HG03139 (cell line): ENCODE results near the gene NUP210L.

Experiments
- ATAC-seq: cut with Tn5 transposase; IDR thresholded peaks from one replicate; pipeline ENCODE4 v1.9.1; 2021; ENCODE audit not compliant: unreplicated experiment

Gene NUP210L

GRCh38 chr1:153968000-153968363, 186.9 kb downstream of the NUP210L start:
- no peak for ATAC-seq

- ATAC-seq = peak; percentile 52
Measured at GRCh38 chr1:153967107-153967999, 187.5 kb downstream of the NUP210L start, which contains the start of gene CREB3L4. CREB3L4 (plus strand) TSS chr1:153967902; CDS start chr1:153968526, 624 bp downstream.

GRCh38 chr1:153963850-153964331, 191.0 kb downstream of the NUP210L start:
- no peak for ATAC-seq

- peak; percentile 41 for ATAC-seq
Measured at GRCh38 chr1:153963030-153963849, 191.6 kb downstream of the NUP210L start, which contains the start of gene SLC39A1. SLC39A1 (minus strand) TSS chr1:153963537; CDS start chr1:153962715, 822 bp downstream.

- ATAC-seq = no peak
Measured at GRCh38 chr1:153962088-153963029, 192.5 kb downstream of the NUP210L start.

- ATAC-seq = no peak
Measured at GRCh38 chr1:153961421-153961820, 193.5 kb downstream of the NUP210L start.

- no peak for ATAC-seq
Measured at GRCh38 chr1:153960206-153960605, 194.7 kb downstream of the NUP210L start.

GRCh38 chr1:153959454-153959853, 195.4 kb downstream of the NUP210L start:
- no peak for ATAC-seq

GRCh38 chr1:153958961-153959260, 196.0 kb downstream of the NUP210L start:
- no peak for ATAC-seq

- ATAC-seq = peak; percentile 74
Measured at GRCh38 chr1:153958111-153958960, 196.5 kb downstream of the NUP210L start, which contains the start of gene CRTC2. CRTC2 (minus strand) TSS chr1:153958612; CDS start chr1:153958497, 115 bp downstream.

GRCh38 chr1:153957744-153958110, 197.1 kb downstream of the NUP210L start:
- peak; percentile 11 for ATAC-seq

GRCh38 chr1:153956997-153957715, 197.7 kb downstream of the NUP210L start:
- no peak for ATAC-seq

GRCh38 chr1:153954826-153955225, 200.0 kb downstream of the NUP210L start:
- no peak for ATAC-seq

GRCh38 chr1:153953859-153954365, 201.0 kb downstream of the NUP210L start:
- no peak for ATAC-seq

- ATAC-seq = no peak
Measured at GRCh38 chr1:153951801-153952200, 203.1 kb downstream of the NUP210L start.

GRCh38 chr1:153951183-153951582, 203.7 kb downstream of the NUP210L start:
- ATAC-seq = no peak

GRCh38 chr1:153946622-153947241, 208.1 kb downstream of the NUP210L start, which contains the start of gene DENND4B:
DENND4B (minus strand) TSS chr1:153946718; CDS start chr1:153944374, 2,344 bp downstream.
- peak; percentile 48 for ATAC-seq
